Measurements from ENCODE around the gene KLHDC7B.
"Not testable (repeated sequence)": the region's sequence is repeated elsewhere in the genome, so short reads cannot be mapped to it uniquely, and the experiment has no call there.

Gene KLHDC7B

GRCh38 chr22:50517495-50518260, 28.0 kb upstream of the KLHDC7B start:
- no peak for DNase-seq

- DNase-seq: no peak
Measured at GRCh38 chr22:50518606-50519005, 27.1 kb upstream of the KLHDC7B start.

- DNase-seq: no peak
Measured at GRCh38 chr22:50519151-50519550, 26.5 kb upstream of the KLHDC7B start.

GRCh38 chr22:50520184-50520583, 25.5 kb upstream of the KLHDC7B start:
- DNase-seq: not testable (repeated sequence)

GRCh38 chr22:50520826-50521453, 24.8 kb upstream of the KLHDC7B start:
- DNase-seq: no peak

GRCh38 chr22:50521710-50522109, 24.0 kb upstream of the KLHDC7B start:
- DNase-seq: no peak

GRCh38 chr22:50522208-50522805, 23.4 kb upstream of the KLHDC7B start:
- DNase-seq: no peak

- no peak for DNase-seq
Measured at GRCh38 chr22:50522806-50523438, 22.8 kb upstream of the KLHDC7B start.

GRCh38 chr22:50523458-50523805, 22.3 kb upstream of the KLHDC7B start:
- no peak for DNase-seq

- DNase-seq: no peak
Measured at GRCh38 chr22:50523806-50524675, 21.7 kb upstream of the KLHDC7B start.

- no peak for DNase-seq
Measured at GRCh38 chr22:50524676-50525103, 21.0 kb upstream of the KLHDC7B start.

GRCh38 chr22:50525104-50525857, 20.4 kb upstream of the KLHDC7B start, which contains the start of gene SCO2:
Gene SCO2, minus strand, starts transcription at chr22:50525598. Its CDS starts 1,187 bp downstream, at chr22:50524411.
- DNase-seq: peak; percentile 72 to 89

- DNase-seq: no peak
Measured at GRCh38 chr22:50525858-50526107, 19.9 kb upstream of the KLHDC7B start.

- DNase-seq: peak in 1 of 2 experiments; percentile 66
Measured at GRCh38 chr22:50526108-50526833, 19.4 kb upstream of the KLHDC7B start.

- DNase-seq: peak in 1 of 2 experiments; percentile 58
Measured at GRCh38 chr22:50526834-50527801, 18.6 kb upstream of the KLHDC7B start.

GRCh38 chr22:50527921-50528681, 17.6 kb upstream of the KLHDC7B start:
- DNase-seq: no peak

- no peak for DNase-seq
Measured at GRCh38 chr22:50528682-50529415, 16.9 kb upstream of the KLHDC7B start.

GRCh38 chr22:50529416-50529896, 16.2 kb upstream of the KLHDC7B start:
- no peak for DNase-seq
